Ishikawa (cell line): ENCODE measurements around the gene C12orf50.

Source experiments
- CREB1 ChIP-seq: IDR thresholded peaks from 2 replicates; pipeline ENCODE4 v1.6.1; 2012; ENCODE audit warnings: low read depth
- EGR1 ChIP-seq: IDR thresholded peaks from 2 replicates; pipeline ENCODE4 v1.6.1; 2012
- EP300 ChIP-seq: IDR thresholded peaks from 2 replicates; pipeline ENCODE4 v1.6.1; 2012; ENCODE audit warnings: borderline replicate concordance
- FOXM1 ChIP-seq: IDR thresholded peaks from 2 replicates; pipeline ENCODE4 v1.6.1; 2012; ENCODE audit warnings: low read depth, borderline replicate concordance
- RAD21 ChIP-seq: IDR thresholded peaks from 2 replicates; pipeline ENCODE4 v1.6.1; 2012; ENCODE audit warnings: low read depth
- TAF1 ChIP-seq: IDR thresholded peaks from 2 replicates; pipeline ENCODE4 v1.6.1; 2012; ENCODE audit warnings: low read depth, mild to moderate bottlenecking
- TCF12 ChIP-seq: IDR thresholded peaks from 2 replicates; pipeline ENCODE4 v1.6.1; 2012; ENCODE audit warnings: low read depth
- YY1 ChIP-seq: IDR thresholded peaks from 2 replicates; pipeline ENCODE4 v1.6.1; 2012; ENCODE audit warnings: low read depth
- ZBTB7A ChIP-seq: IDR thresholded peaks from 2 replicates; pipeline ENCODE4 v1.6.1; 2012; ENCODE audit warnings: low read depth
- TF ChIP-seq, protein P1 (sequence below): IDR thresholded peaks from 2 replicates; pipeline ENCODE4 v1.6.1; 2012
- TF ChIP-seq, protein P2 (sequence below): IDR thresholded peaks from 2 replicates; pipeline ENCODE4 v1.6.1; 2012; ENCODE audit warnings: low read depth, mild to moderate bottlenecking
- TF ChIP-seq, protein P3 (sequence below): IDR thresholded peaks from 2 replicates; pipeline ENCODE4 v1.6.1; 2012

DNA sequence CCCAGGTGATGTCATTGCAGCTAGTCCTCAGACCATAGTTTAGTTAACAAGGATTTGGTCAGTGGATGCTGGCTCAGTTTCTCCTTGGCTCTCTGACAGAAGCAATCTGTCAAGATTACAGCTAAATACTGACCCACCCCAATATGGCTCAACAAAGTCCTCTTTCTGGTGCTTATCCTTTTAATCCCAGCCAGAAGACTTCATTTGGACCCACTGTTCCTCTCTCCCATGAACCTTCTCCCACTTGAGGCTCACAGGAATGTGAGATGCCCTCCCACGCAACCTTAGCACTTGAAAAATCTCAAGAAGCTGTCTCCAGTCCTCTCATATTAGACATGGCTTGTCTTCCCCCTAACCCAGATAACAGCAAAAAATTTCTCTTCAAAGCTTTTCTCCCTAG is 47.7 kb downstream of the C12orf50 start:
- TF ChIP-seq EGR1 (no peak), TAF1 (no peak), EP300 (no peak), TCF12 (no peak), YY1 (no peak), CREB1 (no peak), ZBTB7A (no peak), RAD21 (no peak), FOXM1 (no peak)
- TF ChIP-seq, protein P1, sequence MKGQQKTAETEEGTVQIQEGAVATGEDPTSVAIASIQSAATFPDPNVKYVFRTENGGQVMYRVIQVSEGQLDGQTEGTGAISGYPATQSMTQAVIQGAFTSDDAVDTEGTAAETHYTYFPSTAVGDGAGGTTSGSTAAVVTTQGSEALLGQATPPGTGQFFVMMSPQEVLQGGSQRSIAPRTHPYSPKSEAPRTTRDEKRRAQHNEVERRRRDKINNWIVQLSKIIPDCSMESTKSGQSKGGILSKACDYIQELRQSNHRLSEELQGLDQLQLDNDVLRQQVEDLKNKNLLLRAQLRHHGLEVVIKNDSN: no peak
- TF ChIP-seq, protein P2, sequence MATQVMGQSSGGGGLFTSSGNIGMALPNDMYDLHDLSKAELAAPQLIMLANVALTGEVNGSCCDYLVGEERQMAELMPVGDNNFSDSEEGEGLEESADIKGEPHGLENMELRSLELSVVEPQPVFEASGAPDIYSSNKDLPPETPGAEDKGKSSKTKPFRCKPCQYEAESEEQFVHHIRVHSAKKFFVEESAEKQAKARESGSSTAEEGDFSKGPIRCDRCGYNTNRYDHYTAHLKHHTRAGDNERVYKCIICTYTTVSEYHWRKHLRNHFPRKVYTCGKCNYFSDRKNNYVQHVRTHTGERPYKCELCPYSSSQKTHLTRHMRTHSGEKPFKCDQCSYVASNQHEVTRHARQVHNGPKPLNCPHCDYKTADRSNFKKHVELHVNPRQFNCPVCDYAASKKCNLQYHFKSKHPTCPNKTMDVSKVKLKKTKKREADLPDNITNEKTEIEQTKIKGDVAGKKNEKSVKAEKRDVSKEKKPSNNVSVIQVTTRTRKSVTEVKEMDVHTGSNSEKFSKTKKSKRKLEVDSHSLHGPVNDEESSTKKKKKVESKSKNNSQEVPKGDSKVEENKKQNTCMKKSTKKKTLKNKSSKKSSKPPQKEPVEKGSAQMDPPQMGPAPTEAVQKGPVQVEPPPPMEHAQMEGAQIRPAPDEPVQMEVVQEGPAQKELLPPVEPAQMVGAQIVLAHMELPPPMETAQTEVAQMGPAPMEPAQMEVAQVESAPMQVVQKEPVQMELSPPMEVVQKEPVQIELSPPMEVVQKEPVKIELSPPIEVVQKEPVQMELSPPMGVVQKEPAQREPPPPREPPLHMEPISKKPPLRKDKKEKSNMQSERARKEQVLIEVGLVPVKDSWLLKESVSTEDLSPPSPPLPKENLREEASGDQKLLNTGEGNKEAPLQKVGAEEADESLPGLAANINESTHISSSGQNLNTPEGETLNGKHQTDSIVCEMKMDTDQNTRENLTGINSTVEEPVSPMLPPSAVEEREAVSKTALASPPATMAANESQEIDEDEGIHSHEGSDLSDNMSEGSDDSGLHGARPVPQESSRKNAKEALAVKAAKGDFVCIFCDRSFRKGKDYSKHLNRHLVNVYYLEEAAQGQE: no peak
- TF ChIP-seq, protein P3, sequence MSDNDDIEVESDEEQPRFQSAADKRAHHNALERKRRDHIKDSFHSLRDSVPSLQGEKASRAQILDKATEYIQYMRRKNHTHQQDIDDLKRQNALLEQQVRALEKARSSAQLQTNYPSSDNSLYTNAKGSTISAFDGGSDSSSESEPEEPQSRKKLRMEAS: no peak
